GM12892 (cell line): Measurements from ENCODE around the gene TCF15.

ENCODE experiments used
- POLR2A ChIP-seq: IDR thresholded peaks from 2 replicates; pipeline ENCODE4 v1.6.1; 2011; ENCODE audit warnings: low read depth, low read length, control low read depth
- POLR2AphosphoS5 ChIP-seq: IDR thresholded peaks from 2 replicates; pipeline ENCODE4 v1.6.1; 2011; ENCODE audit warnings: low read depth, low read length, control low read depth
- TAF1 ChIP-seq: IDR thresholded peaks from 2 replicates; pipeline ENCODE4 v1.6.1; 2011; ENCODE audit warnings: low read depth, mild to moderate bottlenecking, control low read depth, low read length, borderline replicate concordance

- TF ChIP-seq POLR2AphosphoS5: no peak
- no peak for TF ChIP-seq TAF1
- no peak for TF ChIP-seq POLR2A
Measured at GRCh38 chr20:620246-620645, 10.1 kb upstream of the TCF15 start.
